GM19452 (cell line): ENCODE measurements around the gene SRM.
"Not testable (repeated sequence)": the region's sequence is repeated elsewhere in the genome, so short reads cannot be mapped to it uniquely, and the experiment has no call there.

Experiments used
- ATAC-seq: cut with Tn5 transposase; IDR thresholded peaks from one replicate; pipeline ENCODE4 v1.9.1; 2021; ENCODE audit not compliant: unreplicated experiment

SRM gene

DNA sequence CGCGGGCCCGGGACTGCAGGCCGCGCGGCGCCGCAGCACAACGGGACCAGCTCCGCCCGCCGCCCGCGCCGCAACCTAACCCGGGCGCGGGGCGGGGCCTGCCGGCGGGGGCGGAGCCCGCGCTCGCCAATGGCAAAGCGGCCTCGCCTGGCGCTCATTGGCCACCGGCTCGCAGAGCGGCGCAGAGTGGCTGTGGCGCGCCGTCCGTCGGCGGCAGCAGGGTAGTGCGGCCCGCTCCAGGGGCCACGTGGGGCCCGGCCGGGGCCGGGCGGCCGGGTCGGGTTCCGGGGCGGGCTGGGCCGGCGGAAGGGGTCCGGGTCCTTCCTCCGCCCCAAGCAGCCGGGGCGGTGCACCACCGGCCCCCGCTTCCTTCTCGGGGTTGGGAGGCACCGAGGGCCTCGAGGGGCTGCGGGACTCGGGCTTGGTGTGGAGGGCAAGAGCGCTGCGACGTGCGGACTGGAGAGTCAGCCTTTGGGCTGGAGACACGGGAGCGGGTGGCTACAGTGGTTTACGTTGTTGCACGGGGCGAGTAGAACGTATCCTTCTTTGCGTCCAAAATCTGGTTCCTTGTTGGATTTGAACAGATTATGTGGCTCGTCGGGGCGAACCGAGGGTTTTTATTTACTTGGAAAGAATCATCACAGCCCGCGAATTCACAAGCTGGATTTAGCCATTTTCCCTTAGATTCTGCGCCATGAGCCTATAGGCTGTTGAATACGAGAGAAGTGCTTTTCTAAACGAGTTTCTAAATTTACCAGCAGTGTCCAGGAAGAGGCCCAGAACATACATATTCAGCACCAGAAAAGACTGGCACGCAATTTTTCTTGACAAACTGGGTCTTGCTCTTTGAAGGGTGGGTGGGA lies at the start of gene SRM:
Gene SRM, minus strand, starts transcription at position 51 of the 863 bp plus-strand sequence. CDS start 75 bp downstream, outside the sequence.
- peak; percentile 90 for ATAC-seq

DNA sequence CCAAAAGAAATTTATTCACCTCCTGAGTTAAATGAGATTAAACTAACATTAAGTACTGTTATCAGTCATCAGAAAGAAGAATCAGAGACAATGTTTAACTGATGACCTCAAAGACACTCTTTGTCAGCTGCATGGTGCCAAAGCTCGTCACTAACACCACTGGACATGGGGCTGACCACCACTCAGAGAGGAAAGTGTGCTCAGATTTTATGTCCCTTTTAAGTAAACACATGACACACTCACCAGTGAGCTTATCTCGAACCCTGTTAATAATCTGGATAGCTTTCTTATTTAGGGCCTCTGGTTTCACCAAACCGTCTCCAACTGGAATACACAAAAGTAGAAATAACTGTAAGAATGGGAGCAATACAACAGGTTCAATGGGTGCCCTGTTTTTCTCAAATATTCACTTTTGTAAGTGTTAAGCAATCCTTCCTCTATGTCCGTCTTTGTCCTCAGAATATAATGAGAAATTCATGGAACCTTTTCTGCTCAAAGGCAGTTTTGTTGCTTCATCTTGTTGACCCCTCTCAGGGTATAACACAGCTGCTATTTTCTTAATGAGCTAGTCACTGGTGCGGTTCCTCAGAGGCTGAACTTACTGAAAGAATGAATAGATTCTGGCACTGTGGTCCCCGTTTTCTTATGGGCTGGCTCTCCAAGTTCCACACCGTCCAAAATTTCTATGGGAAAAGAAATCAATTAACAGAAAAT lies 49.4 kb upstream of the SRM start:
- ATAC-seq, result no peak

DNA sequence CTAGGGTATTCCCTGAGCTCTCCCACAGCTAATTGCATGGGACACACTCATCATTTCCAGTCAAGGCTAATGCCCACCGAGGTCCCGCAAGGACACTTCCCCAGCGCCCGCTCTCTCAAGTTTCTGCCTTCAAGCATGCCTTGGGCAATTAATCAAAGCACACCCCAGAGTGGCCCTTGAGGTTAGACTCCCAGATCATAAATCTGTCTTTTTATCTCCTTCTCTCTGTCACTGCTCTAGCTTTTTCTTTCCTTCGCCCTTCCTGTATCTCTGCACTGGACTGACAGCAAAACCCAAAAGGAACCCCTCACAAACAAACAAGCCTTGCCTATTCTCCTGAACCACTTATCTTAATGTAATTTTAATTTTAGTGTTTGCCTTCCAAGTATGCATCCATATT lies 47.8 kb upstream of the SRM start:
- no peak for ATAC-seq

DNA sequence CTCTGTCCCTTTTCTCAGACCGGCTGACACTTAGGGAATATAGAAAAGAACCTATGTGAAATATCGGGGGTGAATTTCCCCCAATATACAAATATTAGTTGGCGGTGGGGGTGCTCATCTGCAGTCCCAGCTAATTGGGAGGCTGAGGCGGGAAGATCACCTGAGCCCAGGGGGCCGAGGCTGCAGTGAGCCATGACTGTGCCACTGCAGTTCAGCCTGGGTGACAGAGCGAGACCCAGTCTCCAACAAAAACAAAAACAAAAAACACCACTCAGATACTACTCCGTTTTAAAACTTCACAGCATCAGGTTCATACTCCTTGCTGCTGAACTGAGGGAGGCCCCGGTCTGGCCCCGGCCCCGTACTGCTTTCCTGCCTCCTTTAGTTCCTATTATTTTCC lies 45.8 kb upstream of the SRM start:
- ATAC-seq, result no peak

DNA sequence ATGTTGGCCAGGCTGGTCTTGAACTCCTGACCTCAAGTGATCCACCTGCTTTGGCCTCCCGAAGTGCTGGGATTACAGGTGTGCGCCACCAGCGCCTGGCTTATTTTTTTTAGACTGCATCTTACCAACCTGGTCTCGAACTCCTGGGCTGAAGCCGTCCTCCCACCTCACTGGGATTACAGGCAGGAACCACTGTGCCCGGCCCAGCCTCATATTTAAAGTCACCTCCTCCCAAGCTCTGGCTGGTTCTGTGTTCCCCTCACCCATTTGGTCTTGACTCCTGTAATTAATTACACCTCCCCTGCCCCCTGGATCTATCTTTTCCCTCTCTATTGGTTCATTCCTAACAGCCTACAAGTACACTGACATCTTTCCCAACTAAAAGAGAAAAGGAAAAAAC lies 41.5 kb upstream of the SRM start:
- no peak for ATAC-seq

DNA sequence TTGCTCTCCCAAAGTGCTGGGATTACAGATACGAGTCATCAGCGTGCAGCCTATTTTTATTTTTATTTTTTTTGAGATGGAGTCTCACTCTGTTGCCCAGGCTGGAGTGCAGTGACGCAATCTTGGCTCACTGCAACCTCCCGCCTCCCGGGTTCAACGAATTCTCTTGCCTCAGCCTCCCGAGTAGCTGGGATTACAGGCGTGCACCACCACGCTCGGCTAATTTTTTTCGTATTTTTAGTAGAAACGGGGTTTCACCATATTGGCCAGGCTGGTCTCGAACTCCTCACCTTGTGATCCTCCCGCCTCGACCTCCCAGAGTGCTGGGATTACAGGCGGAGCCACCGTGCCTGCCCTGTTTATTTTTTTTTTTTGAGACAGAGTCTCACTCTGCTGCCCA lies 41.0 kb upstream of the SRM start:
- ATAC-seq, result not testable (repeated sequence)

DNA sequence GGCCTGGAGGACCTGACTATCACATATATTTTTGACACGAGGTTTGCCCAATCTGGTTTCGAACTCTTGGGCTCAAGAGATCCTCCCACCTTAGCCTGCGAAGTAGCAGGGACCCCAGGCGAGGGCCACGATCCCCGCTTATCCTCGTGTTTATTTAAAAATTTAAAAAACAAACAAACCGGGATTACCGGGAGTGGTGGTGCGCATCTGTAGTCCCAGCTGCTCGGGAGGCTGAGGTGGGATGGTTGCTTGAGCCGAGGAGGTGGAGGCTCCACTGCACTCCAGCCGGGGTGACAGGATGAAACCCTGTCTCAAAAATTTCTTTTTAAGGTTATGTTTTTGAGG lies 40.3 kb upstream of the SRM start:
- no peak for ATAC-seq

DNA sequence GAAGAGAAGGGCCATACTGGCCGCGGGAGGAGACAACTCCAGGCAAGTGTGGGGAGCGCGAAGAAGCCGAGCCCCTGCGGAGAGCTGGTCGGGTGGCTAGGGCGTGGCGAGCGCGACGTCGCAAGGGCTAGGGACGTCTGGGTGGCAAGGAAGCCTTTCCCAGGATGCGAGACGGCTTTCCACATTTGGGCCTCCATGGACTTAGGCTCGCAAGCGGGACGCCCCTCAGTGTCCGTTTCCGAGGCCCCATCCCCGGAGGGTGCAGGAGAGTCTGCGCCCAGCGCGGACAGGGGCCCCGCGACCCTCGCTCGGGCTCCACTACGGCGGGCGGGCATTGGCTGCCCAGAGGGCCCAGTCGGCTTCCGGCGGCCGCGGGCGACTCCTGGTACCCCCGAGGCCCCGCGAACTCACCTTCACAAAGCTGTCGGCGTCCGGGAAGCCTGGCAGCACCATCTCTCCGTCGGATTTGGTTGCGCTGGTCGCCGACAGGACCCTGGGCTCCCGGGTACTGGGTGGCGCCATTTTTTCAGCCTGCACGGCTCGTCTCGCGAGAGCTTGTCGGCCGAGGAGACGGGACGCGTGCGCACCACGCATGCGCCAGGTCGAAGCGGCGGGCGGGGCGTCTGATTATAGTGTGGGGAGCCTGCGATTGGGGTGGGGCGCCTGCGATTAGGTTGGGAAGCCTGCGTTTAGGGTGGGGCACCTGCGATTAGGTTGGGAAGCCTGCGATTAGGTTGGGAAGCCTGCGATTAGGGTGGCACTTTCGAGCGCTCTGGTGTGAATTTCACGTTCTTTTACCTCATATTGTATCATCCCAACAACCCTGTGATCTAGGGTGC lies 39.7 kb upstream of the SRM start, which contains the start of gene EXOSC10:
Gene EXOSC10, minus strand, starts transcription at position 560 of the 839 bp plus-strand sequence. Its CDS starts 38 bp downstream, at position 522.
- peak; percentile 92 for ATAC-seq

DNA sequence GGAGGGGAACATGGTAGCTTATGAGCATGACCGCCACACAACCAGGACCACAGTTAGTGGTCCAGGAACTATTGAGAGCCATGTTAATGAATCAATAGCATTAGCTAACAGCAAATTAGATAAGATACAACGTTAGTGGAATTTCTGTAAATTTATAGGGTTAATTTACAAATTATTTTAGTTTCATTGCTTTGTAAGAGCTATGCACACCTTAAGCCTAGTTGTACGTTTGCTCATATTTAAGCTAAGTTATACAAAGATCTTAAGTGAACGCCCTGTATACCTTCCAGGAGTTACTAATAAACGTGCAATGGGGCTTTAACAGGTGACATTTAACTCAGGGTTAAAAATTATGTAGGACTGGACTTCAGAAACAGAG lies 39.1 kb upstream of the SRM start:
- no peak for ATAC-seq

DNA sequence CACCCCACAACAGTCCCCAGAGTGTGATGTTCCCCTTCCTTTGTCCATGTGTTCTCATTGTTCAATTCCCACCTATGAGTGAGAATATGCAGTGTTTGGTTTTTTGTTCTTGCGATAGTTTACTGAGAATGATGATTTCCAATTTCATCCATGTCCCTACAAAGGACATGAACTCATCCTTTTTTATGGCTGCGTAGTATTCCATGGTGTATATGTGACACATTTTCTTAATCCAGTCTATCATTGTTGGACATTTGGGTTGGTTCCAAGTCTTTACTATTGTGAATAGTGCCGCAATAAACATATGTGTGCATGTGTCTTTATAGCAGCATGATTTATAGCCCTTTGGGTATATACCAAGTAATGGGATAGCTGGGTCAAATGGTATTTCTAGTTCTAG lies 24.0 kb upstream of the SRM start:
- not testable (repeated sequence) for ATAC-seq

DNA sequence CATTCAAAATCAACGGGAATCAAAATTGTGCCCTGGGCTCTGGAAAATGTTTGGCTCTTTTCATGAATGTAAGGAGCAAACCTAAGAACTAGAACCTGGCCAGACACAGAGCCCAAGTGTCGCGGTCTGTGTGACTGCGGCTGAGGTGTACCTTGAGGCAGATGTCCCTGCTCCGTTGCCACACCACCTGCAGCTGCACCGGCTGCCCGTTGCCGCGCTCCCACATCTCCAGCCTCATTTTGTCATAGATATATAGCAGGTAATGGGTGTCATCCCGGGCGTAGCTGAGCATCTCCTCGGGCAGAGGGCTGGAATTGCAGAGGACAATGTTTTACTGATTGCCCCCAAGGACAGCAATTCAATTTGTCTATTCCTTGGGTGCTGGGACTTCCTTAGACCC lies 21.1 kb upstream of the SRM start:
- ATAC-seq, result no peak

DNA sequence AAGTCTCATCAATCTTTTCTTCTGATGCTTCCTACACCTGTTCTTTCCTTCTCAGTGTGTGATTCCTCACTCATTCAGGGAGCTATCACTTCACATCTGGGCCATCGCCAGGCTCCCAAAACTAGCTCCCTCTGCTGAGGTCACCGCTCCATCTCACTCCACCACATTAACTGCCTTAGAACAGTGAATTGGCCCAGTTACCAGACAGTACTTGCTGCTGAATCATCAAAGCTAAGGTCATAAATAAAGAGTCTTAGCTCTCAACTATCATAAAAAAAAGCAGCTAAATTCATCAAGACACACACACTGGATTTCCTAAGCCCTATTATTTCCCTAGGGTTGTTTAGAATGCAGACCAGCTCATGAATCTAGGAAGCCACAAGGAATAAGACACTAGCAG lies 18.8 kb upstream of the SRM start:
- ATAC-seq, result no peak

DNA sequence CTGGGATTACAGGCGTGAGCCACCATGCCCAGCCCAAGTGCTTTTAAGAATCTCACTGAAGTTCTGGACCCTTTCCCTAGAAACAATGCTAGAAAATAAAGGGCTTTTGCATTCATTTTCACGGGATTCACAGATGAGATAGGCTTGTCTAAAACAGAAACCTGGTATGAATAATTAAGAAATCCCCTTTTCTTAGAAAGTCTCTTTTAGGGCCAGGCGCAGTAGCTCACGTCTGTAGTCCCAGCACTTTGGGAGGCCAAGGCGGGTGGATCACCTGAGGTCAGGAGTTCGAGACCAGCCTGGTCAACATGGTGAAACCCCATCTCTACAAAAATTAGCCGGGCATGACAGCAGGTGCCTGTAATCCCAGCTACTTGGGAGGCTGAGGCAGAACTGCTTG lies 13.6 kb upstream of the SRM start:
- not testable (repeated sequence) for ATAC-seq

DNA sequence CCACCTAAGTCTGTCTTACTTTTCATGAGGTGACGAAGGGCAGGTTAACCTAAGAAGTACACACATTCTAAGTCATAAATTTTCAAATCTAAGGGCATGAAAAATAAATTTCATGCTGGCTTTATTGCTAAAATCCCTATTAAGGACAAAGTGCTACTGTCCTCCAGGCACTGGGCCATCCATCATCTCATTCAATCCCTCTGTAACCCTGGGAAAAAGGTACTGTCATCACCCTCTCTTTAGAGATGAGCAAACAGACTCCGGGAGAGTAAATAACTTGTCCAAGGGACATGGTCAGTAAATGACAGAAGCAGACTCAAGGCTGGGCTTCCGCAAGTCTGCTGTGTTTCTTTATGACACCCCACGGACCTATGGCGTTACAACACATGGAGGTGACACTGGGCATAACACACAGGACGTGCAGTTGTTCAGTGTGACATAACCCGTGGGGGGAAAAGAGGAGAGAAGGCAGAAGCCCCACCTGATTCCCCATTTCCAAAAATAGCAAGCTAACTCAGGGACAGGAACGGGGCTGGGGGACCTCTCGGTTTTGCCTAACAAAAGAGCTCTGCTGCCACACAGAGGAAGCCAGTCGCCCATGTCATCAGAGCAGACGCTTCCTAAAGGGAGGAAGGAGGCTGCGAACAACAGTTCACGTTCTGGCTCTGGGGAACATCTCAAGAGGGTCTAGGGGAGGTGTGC lies 12.5 kb upstream of the SRM start:
- ATAC-seq, result no peak

DNA sequence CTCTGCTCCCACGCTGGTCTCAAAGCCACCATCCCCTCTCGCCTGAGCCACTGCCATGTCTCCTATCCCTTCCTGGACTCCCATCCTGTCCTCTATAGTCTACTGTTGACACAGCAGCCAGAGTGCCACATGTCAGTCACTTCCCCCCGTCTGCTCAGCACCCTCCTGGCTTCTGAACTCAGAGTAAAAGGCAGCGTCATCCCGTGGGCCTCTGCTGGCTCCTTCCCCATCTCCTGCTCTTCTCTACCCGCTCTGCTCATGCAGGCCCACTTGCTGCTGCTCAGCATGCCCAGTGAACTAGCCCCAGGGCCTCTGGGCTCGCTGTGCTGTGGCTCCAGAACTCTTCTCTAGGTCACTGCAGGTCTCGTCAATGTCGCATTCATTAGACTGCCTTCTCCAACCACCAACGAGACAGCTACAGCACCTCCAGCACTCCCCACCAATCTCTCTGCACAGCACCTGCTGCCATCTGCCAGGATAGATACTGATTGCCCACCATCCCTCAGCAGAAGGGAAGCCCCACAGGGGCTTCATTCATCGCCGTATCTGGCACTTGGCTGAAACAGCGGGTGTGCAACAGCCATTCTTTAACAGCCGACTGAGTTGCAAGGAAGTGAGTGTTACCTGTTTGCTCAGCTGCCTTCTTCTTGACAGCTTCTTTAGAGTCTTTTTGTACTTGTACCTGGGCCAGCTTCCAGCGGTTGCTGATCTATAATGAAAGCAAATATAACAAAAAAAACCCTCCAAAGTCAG lies 11.8 kb upstream of the SRM start:
- no peak for ATAC-seq

DNA sequence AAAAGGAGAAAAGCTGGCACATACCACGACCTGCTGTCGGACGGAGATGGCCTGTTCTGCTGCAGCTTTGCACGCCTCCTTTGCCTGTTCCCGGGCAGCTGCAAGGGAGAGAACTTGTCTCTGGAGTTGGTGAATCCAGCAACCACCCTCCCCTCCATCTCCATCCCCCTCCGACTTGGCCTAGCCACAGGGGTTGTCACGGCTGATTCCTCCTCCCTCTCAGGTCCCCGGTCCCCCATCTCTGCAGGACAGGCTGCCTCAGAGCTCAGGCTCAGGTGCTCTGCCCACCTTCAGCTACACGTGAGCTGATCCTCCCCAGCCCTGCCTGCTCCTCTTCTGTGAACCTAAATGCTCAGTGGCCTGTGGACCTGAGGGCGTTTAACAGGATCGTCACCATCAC lies 11.1 kb upstream of the SRM start:
- no peak for ATAC-seq

DNA sequence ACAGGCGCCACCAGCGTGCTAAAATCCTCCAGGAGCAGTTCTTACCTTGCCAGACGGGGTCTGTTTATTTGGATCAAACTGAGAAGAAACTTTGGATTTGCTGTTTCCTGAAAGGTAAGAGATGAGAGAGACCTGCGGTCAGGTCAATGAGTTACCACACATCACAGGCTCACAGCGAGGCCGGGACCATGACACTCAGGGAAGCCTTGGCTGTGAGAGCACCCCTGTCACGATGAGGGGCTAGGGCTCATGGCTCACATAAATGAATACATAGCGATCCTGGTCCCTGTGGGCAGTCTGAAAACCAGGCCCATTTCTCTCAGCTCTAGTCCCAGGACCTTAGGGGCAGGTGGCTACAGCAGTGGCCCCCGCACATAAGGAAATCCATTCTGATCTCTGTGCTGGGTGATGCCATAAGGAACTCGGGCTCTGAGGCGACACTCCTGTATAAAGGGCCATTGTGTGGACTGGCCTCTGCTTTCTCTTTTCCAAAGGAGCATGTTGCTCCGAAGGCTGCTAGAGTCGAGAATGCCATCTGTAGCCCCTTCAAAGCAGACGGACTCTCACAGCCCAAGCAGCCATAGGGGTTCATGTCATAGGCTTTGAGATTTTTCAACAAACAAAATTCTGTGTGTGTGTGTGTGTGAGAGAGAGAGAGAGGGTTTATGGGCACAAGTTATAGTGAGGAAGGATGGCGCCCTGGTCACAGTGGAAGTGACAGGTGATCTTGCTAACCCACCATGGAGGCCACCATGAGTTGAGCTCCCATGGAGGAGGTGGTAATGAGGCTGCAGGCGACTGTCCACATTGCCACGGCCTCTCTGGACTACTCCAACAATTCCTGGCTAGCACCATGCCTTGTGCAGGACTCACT lies 9.0 kb upstream of the SRM start:
- ATAC-seq, result no peak

DNA sequence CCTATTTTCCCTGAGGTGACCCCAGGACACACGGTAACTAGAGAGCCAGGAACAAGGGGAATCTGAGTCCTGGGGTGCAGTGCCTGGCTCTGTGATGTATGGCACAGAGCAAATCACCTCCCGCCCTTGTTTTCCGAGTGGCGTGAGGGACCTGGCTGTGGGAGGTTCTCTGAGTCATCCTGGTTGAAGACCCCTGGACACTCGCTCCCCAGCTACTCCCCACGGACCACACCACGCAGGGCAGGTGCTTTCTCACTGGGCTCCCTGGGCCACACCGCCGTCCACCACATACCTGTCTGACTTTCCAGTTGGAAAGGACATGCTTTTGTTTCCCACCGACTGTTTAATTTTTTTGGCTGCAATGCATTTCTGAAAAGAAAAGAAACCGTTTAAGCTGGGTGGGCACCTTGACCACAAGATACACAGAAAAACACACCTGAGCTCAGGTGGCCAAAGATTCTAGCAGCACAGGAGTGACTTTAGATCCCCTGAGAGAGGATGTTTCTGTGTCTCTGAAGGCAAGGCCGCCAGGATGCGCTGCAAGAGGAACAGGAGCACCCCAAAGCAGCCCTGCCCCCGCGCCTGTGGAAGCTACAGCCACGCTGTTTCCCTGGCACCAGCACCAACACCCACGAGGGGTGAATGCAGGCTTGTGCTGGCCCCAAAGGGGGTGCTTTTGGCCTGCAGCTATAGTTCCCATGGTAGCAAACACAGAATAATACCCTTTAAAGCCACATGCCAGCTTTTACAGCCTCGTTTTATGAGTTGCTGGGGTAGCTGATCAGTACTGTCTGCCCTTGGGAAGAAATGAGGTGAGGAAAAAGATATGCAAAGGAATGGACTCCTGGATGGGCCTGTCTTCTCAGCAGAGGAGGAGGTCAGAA lies 8.1 kb upstream of the SRM start:
- no peak for ATAC-seq
